Islet of Langerhans (tissue), 1 donor: Measurements from ENCODE around the gene KLHL34.

Experiments used
- FAIRE-seq: peaks from one replicate; lab custom pipeline; 2011; peaks lifted over from hg19 to GRCh38; lab: Jason Lieb, UNC

KLHL34 gene, protein sequence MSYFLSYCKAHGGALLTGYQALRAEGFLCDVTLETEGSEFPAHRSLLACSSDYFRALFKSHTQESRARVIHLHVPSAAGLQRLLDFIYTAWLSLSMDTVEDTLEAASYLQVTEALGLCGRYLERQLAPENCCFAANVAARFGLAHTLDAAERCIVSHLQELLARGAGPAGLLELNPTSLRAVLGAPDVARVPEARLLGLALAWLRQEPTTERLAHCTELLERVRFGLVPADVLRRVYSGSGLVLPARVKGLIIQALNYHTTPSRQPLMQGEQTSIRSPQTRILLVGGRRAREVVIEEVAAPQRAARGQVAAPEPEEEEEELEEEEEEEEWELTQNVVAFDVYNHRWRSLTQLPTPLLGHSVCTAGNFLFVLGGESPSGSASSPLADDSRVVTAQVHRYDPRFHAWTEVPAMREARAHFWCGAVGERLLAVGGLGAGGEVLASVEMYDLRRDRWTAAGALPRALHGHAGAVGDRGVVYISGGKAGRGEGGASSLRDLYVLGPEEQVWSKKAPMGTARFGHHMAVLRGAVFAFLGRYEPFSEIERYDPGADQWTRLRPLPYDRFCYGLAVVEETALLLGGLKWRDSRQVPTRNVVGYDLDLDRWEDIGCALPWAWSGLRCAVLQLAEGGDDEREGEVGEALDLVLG

DNA sequence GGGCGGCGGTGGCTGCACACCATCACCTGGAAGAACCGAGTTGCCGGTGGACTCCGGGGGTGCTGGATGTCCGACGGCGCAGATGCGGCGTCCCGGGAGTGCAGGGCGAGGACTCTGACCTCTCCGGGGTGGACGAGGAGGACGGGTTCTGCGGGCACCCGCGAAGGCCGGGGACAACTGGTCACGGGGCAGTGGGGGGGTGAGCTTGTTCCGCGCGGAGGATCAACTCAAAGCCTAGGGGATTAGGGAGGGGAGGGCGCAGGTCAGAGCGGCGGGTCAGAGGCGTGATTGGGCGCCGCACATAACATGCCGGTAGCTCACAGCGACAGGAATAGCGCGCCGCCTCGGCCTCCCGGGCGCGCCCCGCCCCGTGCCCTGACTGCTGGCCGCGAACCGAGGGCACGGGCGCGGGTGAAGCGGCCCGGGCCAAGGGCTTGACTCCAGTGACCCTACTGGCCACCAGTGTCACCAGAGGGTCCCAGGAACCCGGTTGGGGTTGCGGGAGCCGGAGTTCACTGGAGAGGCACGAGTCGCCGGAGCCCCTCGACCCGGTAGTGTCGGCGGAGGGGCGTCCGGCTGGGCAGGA, at the start of gene KLHL34:
Gene KLHL34 (minus strand): TSS at position 179 of the 586 bp plus-strand sequence. CDS start 542 bp downstream, outside the sequence.
- no peak for FAIRE-seq

DNA sequence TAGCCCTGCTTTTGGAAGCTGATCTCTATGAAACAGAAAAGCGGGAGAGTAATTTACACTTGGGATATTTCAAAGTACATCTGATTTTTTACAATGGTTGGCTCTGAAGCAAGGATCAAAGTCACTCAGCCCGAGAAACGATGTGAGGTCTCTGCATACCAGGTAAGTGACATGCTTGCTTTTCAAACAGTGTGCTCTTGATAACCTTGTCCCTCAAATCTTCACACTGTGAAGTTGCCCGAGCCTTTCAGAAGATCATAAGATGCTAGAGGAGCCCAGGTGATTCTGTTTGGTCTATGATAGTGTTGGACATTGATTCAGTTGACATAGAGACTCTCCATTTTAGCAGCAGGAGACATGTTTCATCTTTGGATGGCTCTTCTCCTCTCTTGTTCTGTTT, 47.1 kb upstream of the KLHL34 start:
- no peak for FAIRE-seq

- FAIRE-seq: no peak
Observed at GRCh38 chrX:21702725-21703124, 44.6 kb upstream of the KLHL34 start.

DNA sequence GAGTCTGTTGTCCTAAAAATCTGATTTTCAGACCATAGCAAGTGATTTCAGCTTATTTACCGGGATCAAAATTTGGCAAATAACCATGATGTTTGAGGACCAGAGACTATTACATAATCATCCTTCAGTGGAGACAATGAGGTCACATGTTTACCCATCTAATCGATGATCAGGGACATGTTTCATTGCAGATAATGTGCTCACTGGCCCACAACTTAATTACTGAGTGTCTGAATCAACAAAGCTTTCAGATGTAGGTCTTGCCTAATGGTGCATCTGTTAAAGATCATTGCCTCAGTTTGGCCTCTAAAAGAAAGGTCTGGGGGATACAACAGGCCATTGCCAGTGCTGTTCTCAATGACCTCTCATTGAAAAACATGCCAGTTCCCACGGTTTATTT, 42.8 kb upstream of the KLHL34 start:
- peak; percentile 81 for FAIRE-seq

DNA sequence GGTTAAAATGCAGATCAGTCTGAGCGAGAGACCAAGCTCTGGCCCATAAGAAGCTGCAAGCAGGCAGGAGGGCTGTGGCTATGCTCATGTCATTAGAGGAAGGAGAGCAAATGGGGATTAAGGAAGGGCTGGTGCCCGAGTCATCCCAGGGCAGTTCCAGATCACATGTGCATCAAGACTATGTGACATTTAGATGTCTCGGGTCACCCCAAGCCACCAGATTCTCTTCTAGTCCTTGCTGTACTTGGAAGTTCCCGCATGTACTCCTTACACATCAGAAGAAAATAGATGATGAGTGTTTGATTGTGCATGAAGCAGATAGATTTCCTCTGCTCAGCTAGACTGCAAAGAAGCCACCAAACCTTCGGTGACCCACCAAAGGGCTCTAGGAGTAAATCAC, 42.1 kb upstream of the KLHL34 start:
- FAIRE-seq: no peak

DNA sequence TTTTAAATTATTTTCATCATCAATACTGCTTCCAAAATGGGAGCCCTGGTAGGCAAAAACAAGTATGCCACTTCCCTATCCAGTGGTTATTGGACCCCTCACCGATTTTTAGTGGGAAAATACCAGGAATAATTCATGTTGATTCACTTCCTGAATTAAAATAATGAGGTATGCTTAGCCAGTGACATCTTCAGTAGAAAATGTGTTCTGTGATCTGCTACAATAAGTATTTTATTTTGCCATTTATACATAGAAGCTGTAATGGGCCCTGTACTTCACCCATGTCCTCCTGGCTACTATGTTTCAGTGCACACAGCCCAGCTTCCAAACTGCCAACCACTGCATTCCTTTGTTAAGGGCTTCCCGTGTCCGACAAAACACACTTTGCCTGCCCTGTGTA, 41.0 kb upstream of the KLHL34 start:
- FAIRE-seq: no peak

DNA sequence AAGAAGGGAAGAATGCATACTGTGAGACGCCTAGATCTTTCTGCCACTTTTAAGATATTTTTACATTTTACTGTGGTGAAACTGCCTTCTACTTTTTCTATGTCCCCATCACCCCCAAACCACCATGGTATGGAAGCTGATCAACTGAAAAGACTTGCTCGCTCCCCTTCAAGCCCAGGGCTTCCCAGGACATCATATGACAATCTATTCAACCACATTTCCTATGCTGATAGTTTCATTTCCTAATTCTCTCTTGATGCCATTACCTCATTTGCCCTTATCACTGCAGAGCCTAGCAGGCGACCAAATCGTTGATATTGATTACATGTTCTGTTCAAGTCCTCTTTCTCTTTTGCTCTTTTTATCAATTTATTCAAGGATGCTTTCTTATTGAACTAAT, 40.1 kb upstream of the KLHL34 start:
- no peak for FAIRE-seq

DNA sequence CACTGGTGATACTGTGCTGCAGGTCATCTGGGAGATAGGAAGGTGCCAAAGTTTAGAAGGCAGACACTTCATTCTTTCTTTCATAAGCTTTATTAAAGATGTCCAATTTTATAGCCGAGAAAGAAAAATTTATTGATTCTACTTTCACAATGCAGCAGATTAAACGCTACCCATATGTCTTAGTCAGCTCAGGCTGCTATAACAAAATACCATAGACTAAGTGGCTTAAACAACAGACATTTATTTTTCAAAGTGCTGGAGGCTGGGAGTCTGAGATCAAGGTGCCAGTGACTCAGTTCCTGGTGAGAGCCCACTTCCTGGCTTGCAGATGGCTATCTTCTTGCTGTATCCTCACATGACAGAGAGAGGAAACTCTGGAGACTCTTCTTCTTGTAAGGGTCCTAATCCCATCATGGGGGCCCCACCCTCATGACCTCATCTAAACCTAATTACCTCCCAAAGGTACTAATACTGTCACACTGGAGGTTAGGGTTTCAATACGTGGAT, 33.4 kb upstream of the KLHL34 start:
- FAIRE-seq: no peak

DNA sequence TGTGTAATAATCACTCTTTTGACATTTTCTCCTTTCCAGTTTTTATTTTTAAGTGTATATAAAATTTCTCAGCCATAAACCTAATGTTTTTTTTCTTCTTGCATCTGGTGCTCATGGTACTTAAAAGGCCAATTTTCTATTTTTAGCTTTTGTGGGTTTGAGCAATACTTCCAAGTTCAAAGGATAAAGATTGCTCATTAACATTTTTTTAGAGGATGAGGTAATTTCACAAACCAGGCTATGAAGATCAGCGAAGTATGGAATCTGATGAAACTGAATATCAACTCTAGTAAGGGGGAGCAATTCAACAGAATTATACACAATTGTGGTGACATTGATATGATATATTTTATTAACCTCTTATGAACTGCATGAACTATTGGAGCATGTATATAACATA, 25.8 kb upstream of the KLHL34 start:
- FAIRE-seq: peak; percentile 98

- no peak for FAIRE-seq
Observed at GRCh38 chrX:21678048-21678612, 20.0 kb upstream of the KLHL34 start.

GRCh38 chrX:21675931-21676330, 17.8 kb upstream of the KLHL34 start:
- FAIRE-seq: no peak

DNA sequence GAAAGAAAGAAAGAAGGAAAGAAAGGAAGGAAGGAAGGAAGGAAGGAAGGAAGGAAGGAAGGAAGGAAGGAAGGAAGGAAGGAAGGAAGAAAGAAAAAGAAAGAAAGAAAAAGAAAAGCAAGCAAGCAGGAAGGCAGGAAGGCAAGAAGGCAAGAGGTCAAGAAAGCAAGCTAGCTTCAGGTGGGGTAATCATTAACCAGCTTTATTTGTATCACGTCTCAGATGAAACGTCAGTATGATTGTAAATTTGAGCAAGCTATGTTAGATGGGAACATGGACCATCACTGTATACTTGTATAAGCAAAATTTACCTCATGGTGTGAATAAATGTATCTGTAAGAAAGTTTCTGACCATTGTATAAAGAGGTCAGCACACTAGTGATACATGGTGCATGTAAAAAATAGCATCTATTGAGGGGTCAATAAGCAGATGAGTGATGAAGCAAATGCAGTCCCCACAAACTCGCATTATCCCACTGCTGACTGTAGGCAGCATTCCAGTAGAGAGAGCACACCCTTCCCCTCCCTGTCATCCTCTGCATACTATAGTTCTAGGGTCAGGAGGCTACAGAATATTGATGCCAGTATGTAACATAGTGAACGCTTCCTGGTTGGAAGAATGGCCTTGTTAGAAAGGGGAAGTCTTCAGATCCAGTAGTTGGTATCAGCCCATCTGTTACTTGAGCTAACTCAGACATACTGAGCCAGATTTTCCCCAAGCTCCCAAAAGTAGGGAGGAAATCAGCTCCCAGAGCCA, 16.5 kb upstream of the KLHL34 start:
- FAIRE-seq: no peak

DNA sequence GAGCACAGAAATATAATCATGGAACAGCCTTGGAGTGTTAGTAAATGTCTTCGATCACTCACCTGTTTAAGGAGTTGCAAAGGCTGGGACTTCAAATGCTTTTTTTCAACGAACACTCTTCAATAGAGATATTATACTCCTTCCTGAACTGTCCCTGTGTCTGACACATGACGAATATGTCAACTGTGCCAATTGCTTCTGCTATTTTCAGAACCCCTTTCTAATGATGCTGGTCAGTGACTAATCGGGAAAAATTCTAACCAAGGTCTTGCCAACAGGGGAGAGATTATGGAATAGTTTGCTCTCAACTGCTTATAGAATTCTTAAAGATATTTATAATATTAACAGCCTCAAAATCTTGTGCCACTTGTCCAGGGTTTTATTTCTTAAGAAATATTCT, 8.5 kb upstream of the KLHL34 start:
- FAIRE-seq: no peak

DNA sequence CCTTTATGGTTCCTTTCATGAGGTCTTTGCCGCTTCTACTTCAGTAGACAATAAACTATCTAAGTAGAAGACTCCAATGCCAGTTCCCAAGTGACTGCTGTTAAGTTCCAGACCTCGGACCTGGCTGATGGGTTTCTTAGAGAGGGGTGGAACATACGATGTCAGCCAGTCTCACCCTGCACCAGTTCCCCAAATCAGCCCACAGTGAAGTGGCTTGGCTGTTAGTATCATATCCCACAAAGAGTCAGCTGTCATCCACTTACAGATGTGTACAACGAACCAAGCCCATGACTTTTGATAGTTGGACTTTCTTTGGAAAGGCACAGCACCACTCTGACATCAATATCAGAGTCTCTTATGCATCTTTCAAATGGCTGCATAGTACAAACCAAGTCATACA, 8.1 kb upstream of the KLHL34 start:
- no peak for FAIRE-seq

GRCh38 chrX:21662761-21663160, 4.6 kb upstream of the KLHL34 start:
- FAIRE-seq: no peak

- FAIRE-seq: no peak
Observed at GRCh38 chrX:21661316-21661715, 3.2 kb upstream of the KLHL34 start.

- no peak for FAIRE-seq
Observed at GRCh38 chrX:21660156-21660555, 2.0 kb upstream of the KLHL34 start.

DNA sequence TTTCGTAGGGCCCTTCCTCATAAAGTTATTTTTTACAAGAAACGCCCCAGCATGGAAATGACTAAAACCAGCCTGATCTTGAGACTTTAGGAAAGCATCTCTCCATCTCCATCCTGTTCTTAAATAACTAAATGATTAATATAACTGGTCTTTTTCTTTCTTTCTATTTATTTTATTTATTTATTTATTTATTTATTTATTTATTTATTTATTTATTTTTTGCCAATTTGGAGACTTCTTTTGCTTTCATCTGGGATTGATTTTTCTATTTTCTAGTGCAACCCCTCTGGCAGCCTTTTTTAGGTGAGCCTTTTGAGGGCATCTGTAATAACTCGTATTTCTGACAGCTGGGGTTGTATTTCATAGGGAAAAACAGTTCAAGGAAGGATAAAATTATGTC, 1.2 kb upstream of the KLHL34 start:
- no peak for FAIRE-seq

GRCh38 chrX:21658746-21659145, 616 bp upstream of the KLHL34 start:
- FAIRE-seq: no peak

DNA sequence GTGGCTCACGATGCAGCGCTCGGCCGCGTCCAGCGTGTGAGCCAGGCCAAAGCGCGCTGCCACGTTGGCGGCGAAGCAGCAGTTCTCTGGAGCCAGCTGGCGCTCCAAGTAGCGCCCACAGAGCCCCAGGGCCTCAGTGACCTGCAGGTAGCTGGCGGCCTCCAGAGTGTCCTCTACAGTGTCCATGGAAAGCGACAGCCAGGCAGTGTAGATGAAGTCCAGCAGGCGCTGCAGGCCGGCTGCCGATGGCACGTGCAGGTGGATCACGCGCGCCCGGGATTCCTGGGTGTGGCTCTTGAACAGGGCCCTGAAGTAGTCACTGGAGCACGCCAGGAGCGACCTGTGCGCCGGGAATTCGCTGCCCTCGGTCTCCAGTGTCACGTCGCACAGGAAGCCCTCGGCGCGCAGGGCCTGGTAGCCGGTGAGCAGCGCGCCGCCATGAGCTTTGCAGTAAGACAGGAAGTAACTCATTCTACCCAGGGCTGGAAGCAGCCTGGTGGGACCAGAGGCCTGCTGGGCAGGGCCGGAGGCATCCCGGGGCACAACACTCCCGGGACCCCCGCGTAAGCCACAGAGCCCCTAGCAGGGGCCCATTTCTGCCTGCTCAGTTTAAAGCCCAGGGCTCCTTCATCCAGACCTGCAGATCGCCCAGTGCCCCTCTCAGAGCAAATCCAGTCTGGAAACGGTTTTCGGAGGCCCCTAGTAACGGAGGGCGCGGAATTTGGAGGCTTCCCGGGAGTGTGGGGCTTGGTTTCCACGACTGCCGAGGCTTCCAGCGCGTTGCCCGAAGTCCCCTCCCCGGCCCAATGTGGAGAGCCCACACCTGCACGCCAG, 595 bp downstream of the KLHL34 start:
- no peak for FAIRE-seq

DNA sequence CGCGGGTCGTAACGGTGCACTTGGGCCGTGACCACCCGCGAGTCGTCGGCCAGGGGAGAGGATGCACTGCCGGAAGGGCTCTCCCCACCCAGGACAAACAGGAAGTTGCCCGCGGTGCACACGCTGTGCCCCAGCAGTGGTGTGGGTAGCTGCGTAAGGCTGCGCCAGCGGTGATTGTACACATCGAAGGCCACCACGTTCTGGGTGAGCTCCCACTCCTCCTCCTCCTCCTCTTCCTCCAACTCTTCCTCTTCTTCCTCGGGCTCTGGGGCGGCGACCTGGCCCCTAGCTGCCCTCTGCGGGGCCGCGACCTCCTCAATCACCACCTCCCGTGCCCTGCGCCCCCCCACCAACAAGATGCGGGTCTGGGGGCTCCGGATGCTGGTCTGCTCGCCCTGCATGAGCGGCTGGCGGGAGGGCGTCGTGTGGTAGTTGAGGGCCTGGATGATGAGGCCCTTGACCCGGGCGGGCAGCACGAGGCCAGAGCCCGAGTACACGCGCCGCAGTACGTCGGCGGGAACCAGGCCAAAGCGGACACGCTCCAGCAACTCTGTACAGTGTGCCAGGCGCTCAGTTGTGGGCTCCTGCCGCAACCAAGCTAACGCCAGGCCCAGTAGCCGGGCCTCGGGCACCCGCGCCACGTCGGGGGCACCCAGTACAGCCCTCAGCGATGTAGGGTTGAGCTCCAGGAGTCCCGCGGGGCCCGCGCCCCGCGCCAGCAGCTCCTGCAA, 1.4 kb downstream of the KLHL34 start:
- no peak for FAIRE-seq
